Neuron (in vitro differentiated cells): ENCODE results near the gene TECPR1.

ENCODE experiments used
- H2AFZ ChIP-seq: one replicate; pipeline ENCODE4 v1.6.1; 2013; ENCODE audit warnings: low read depth, mild to moderate bottlenecking, inconsistent platforms, low read length, moderate library complexity
- H3K27me3 ChIP-seq: one replicate; pipeline ENCODE4 v1.6.1; 2013; ENCODE audit warnings: low read length; ENCODE audit not compliant: insufficient read depth
- H3K36me3 ChIP-seq: one replicate; pipeline ENCODE4 v1.6.1; 2013; ENCODE audit warnings: low read length; ENCODE audit not compliant: insufficient read depth
- H3K4me1 ChIP-seq: one replicate; pipeline ENCODE4 v1.6.1; 2013; ENCODE audit warnings: low read length; ENCODE audit not compliant: insufficient read depth
- H3K4me3 ChIP-seq: 2 replicates; pipeline ENCODE4 v1.5.1; 2013; ENCODE audit warnings: mild to moderate bottlenecking, low read length, moderate library complexity
- H3K9me3 ChIP-seq: one replicate; pipeline ENCODE4 v1.6.1; 2013; ENCODE audit warnings: low read length

The TECPR1 gene

GRCh38 chr7:98280791-98281756, 29.0 kb upstream of the TECPR1 start, which contains the start of gene BRI3:
BRI3 (plus strand) TSS chr7:98281686; CDS start chr7:98281796, 110 bp downstream.
- Histone ChIP-seq H3K4me3 (peak within 1 kb of the TSS; percentile 68), H3K4me1 (peaks cover 40% of the 10 kb centered on the region), H2AFZ (peak within 1 kb of the TSS; percentile 97), H3K27me3 (no peaks in the 10 kb centered on the region), H3K36me3 (peaks cover 13% of the 10 kb centered on the region), H3K9me3 (no peaks in the 10 kb centered on the region)

DNA sequence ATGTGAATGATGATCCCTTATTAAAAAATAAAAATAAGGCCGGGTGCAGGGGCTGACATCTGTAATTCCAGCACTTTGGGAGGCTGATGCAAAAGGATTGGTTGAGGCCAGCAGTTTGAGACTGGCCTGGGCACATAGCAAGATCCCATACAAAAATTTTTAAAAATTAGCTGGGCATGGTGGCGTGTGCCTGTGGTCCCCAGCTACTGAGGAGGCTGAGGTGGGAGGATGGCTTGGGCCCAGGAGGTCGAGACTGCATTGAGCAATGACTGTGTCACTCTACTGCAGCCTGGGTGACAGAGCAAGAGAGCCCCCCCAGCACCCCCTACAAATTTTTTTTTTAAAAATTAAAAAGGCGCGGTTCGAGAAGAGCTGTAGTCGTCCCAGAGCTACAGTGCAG, 28.3 kb upstream of the TECPR1 start:
- H2AFZ ChIP-seq = no peak overlapping the region
- H3K9me3 ChIP-seq = no peaks in the 10 kb centered on the region
- peaks cover 10% of the 10 kb centered on the region for H3K36me3 ChIP-seq
- H3K27me3 ChIP-seq = no peaks in the 10 kb centered on the region
- peak overlapping the region; percentile 68 for H3K4me3 ChIP-seq
- peaks cover 37% of the 10 kb centered on the region for H3K4me1 ChIP-seq

DNA sequence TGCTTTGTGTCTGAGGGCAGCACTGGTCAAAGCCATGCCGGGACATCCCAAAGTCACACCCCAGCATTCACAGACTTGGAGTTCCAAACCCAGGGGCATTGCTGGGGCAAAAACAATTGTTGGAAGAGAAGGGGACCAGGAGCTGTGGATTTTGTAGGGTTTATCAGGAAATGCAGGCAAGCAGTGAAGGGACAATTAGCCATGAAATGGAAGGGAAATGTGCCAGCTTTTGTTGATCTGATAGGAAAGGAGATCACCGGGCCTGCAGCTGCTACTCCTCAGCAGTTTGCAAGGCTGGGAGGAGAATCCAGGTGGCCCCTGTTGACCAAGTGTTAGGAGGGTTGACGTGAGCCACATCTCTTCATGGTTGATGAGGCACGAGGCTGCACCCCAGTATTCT, 26.9 kb upstream of the TECPR1 start:
- H3K27me3 ChIP-seq = no peaks in the 10 kb centered on the region
- no peak overlapping the region for H2AFZ ChIP-seq
- no peak overlapping the region for H3K4me3 ChIP-seq
- H3K36me3 ChIP-seq = peaks cover 5% of the 10 kb centered on the region
- H3K9me3 ChIP-seq = no peaks in the 10 kb centered on the region
- H3K4me1 ChIP-seq = peaks cover 25% of the 10 kb centered on the region

- Histone ChIP-seq H3K4me1 (peaks cover 20% of the 10 kb centered on the region), H3K4me3 (no peak overlapping the region), H3K27me3 (no peaks in the 10 kb centered on the region), H2AFZ (no peak overlapping the region), H3K36me3 (peaks cover under 1% of the 10 kb centered on the region), H3K9me3 (no peaks in the 10 kb centered on the region)
Measured at GRCh38 chr7:98278408-98278807, 26.4 kb upstream of the TECPR1 start.

GRCh38 chr7:98276241-98276761, 24.3 kb upstream of the TECPR1 start:
- Histone ChIP-seq H3K4me3 (no peak overlapping the region), H3K27me3 (no peaks in the 10 kb centered on the region), H3K4me1 (peaks cover 6% of the 10 kb centered on the region), H2AFZ (no peak overlapping the region), H3K9me3 (no peaks in the 10 kb centered on the region), H3K36me3 (no peaks in the 10 kb centered on the region)

DNA sequence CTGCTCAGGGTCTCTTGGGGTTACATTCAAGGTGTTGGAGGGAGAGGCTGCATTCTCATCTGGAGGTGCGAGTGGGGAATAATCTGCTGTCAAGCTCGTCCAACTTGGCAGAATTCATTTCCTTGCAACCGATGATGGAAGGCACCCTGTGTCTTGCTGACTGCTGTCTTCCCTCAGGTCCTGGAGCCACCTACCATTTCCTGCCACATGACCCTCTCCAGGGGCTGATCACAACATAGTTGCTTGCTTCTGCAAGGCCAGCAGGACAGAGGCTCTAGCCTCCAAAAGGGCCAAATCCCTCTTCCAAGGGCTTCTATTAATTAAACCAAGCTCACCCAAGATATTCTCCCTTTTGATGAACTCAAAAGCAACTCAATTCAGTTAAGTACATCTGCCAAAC, 15.3 kb upstream of the TECPR1 start:
- Histone ChIP-seq H3K4me1 (peaks cover 4% of the 10 kb centered on the region), H2AFZ (no peak overlapping the region), H3K36me3 (peaks cover 4% of the 10 kb centered on the region), H3K4me3 (no peak overlapping the region), H3K27me3 (no peaks in the 10 kb centered on the region), H3K9me3 (peaks cover 1% of the 10 kb centered on the region)

DNA sequence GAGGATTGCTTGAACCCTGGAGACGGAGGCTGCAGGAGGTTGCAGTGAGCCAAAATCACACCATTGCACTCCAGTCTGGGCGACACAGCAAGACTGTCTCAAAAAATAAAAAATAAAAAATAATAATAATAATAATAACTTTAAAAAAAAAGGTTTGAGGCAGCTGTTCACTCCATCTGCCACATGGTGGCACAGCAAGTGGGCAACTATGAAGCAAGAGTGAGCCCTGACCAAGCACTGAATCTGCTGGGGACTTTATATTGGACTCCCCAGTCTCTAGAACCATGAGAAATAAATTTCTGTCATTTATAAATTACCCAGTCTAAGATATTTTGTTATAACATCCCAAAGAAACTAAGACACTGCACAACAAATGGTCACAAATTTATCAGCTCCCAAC, 14.8 kb upstream of the TECPR1 start:
- H3K27me3 ChIP-seq = no peaks in the 10 kb centered on the region
- peaks cover 4% of the 10 kb centered on the region for H3K4me1 ChIP-seq
- H2AFZ ChIP-seq = no peak overlapping the region
- peaks cover 2% of the 10 kb centered on the region for H3K9me3 ChIP-seq
- peaks cover 4% of the 10 kb centered on the region for H3K36me3 ChIP-seq
- no peak overlapping the region for H3K4me3 ChIP-seq

- Histone ChIP-seq H3K4me1 (peaks cover 4% of the 10 kb centered on the region), H3K27me3 (no peaks in the 10 kb centered on the region), H2AFZ (no peak overlapping the region), H3K4me3 (no peak overlapping the region), H3K36me3 (peaks cover 12% of the 10 kb centered on the region), H3K9me3 (peaks cover 6% of the 10 kb centered on the region)
Measured at GRCh38 chr7:98265841-98266271, 13.8 kb upstream of the TECPR1 start.

DNA sequence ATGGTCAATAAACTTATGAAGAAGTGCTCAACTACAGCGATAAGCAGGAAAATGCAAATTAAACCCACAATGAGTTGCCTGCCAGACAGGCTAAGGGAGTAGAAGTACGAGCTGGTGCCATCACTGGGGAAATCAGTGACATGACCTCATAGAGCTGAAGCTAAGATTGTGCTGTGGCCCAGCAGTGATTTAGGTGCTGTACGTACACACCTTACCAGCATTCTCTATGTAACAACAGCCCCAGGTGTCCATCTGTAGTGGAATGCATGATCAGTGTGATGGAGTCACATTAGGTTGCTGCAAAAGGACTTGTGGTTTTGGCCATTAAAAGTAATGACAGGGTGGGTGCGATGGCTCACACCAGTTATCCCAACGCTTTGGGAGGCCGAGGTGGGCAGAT, 5.7 kb upstream of the TECPR1 start:
- Histone ChIP-seq H3K4me1 (peaks cover 28% of the 10 kb centered on the region), H3K36me3 (peaks cover 27% of the 10 kb centered on the region), H3K27me3 (no peaks in the 10 kb centered on the region), H3K9me3 (peaks cover 7% of the 10 kb centered on the region), H3K4me3 (no peak overlapping the region), H2AFZ (no peak overlapping the region)

GRCh38 chr7:98256431-98256830, 4.4 kb upstream of the TECPR1 start:
- Histone ChIP-seq H3K4me3 (no peak overlapping the region), H2AFZ (no peak overlapping the region), H3K9me3 (peaks cover 3% of the 10 kb centered on the region), H3K27me3 (no peaks in the 10 kb centered on the region), H3K4me1 (peaks cover 32% of the 10 kb centered on the region), H3K36me3 (peaks cover 21% of the 10 kb centered on the region)

DNA sequence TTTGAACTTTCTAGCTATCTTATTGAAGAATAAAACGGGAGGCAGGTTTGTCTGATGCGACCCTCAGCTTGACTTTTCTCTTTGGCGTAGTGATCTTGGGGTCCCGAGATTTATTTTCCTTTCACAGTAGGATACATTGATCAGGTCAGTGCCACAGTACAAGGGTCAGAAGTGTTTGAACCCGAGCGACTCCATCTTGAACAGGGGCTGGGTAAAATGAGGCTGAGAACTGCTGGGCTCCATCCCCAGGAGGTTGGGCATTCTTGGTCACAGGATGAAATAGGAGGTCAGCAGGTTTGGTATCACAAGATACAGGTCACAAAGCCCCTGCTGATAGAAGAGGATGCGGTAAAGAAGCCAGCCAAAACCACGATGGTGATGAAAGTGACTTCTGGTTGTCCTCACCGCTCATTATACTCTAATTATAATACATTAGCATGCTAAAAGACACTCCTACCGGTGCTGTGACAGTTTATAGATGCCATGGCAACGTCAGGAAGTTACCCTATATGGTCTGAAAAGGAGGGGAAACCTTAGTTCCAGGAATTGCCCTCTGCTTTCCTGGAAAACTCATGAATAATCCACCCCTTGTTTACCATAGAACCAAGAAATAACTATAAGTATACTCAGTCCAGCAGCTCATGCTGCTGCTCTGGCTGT, 3.0 kb upstream of the TECPR1 start:
- Histone ChIP-seq H3K4me3 (peak overlapping the region; percentile 0), H3K4me1 (peaks cover 41% of the 10 kb centered on the region), H3K36me3 (peaks cover 13% of the 10 kb centered on the region), H3K27me3 (no peaks in the 10 kb centered on the region), H3K9me3 (no peaks in the 10 kb centered on the region), H2AFZ (no peak overlapping the region)

DNA sequence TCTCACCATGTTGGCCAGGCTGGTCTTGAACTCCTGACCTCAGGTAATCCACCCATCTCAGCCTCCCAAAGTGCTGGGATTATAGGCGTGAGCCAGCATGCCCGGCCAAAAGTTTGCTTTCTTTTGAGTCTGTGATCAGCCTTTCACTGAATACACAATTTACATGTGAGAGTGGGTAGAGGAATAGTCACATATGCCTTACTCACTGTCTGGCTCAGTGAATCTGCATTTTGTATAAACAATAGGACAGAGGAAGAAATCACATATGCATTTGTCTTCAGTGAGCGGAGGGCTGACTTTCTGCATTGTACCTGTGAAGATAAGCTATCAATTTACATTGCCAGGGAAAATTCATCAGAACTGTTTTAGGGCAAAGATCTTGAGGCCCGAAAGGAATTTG, 2.5 kb upstream of the TECPR1 start:
- Histone ChIP-seq H3K27me3 (no peaks in the 10 kb centered on the region), H3K4me1 (peaks cover 41% of the 10 kb centered on the region), H3K9me3 (no peaks in the 10 kb centered on the region), H3K4me3 (peak overlapping the region; percentile 0), H3K36me3 (peaks cover 12% of the 10 kb centered on the region), H2AFZ (no peak overlapping the region)

- no peaks in the 10 kb centered on the region for H3K27me3 ChIP-seq
- H3K36me3 ChIP-seq = peaks cover 7% of the 10 kb centered on the region
- peak overlapping the region; percentile 84 for H2AFZ ChIP-seq
- H3K4me1 ChIP-seq = peaks cover 41% of the 10 kb centered on the region
- peak overlapping the region; percentile 89 for H3K4me3 ChIP-seq
- H3K9me3 ChIP-seq = no peaks in the 10 kb centered on the region
Measured at GRCh38 chr7:98252425-98253054, 508 bp upstream of the TECPR1 start.
